ENCODE measurements around the gene CCDC110. TPM values are rescaled to one million over a fixed set of nuclear protein-coding genes. Genes with fewer than 3 reads are reported as not detected.

CCDC110 gene
- polyA plus RNA-seq, 1 experiment: not detected

DNA sequence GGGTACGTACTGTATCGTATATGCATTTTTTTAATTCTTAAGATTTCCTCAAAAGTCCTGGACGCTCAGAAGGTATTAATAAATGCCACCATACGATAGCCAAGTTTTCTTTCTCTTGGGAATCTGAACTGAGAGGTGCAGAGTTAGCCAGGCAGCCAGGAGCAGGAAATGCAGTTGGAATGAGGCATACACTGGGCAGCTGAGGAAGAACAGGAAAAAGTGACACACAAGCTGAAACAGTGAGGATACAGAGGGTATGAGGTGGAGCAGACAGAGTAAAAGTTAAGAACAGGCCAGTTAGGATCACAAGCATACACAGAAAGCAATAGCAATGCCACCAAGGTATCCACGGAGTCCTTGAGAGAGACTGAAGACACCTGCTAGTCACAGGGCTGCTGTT, 59.1 kb downstream of the CCDC110 start:
- no peak for DNase-seq (ENCODE audit: low read depth)
- ChIA-PET CTCF (interaction anchor here (0.9 to 1.1 kb wide), 2 partner anchors 14 to 609 kb away, joined by 3 to 4 read pairs; a partner anchor contains a TSS), POLR2A (no interaction called here)
- H3K4me3 ChIP-seq (ENCODE audit: low read depth, low read length): no peak overlapping the region
- peaks cover 3% of the 10 kb centered on the region; the same call in 1 of the 2 replicates for H3K36me3 ChIP-seq (ENCODE audit: control insufficient read depth, insufficient read depth, low read length)
- TF ChIP-seq, protein P1, sequence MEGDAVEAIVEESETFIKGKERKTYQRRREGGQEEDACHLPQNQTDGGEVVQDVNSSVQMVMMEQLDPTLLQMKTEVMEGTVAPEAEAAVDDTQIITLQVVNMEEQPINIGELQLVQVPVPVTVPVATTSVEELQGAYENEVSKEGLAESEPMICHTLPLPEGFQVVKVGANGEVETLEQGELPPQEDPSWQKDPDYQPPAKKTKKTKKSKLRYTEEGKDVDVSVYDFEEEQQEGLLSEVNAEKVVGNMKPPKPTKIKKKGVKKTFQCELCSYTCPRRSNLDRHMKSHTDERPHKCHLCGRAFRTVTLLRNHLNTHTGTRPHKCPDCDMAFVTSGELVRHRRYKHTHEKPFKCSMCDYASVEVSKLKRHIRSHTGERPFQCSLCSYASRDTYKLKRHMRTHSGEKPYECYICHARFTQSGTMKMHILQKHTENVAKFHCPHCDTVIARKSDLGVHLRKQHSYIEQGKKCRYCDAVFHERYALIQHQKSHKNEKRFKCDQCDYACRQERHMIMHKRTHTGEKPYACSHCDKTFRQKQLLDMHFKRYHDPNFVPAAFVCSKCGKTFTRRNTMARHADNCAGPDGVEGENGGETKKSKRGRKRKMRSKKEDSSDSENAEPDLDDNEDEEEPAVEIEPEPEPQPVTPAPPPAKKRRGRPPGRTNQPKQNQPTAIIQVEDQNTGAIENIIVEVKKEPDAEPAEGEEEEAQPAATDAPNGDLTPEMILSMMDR (IDR thresholded peaks at IDR 0.05; ENCODE audit: insufficient read depth, low read depth, low read length): no peak
- no peaks in the 10 kb centered on the region for H3K27me3 ChIP-seq (ENCODE audit: control insufficient read depth, insufficient read depth, low read length)

DNA sequence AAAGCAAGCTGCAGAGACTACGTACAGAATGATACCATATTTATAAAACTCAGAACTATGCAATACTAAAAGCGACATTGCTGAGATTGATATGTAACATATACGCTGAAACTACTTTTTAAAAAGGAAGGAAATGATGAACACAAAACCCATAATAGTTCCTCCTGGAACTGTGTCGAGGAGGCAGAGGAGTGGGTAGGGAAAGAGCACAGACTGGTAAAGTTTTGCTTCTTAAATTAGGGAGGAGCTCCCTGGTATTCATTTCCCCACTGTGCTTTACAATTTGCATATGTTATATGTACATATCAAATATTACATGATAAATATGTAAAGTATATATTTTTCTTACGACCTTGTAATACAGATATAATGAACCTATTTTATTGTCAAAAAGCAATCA, 59.7 kb downstream of the CCDC110 start:
- TF ChIP-seq, protein P1 (IDR thresholded peaks at IDR 0.05; ENCODE audit: insufficient read depth, low read depth, low read length): no peak
- H3K27me3 ChIP-seq (ENCODE audit: control insufficient read depth, insufficient read depth, low read length): no peaks in the 10 kb centered on the region
- no peak for DNase-seq (ENCODE audit: low read depth)
- ChIA-PET CTCF (interaction anchor here (1.1 kb wide), 1 partner anchor 15 kb away, joined by 3 read pairs; a partner anchor contains a TSS), POLR2A (no interaction called here)
- peaks cover 2% of the 10 kb centered on the region; the same call in 1 of the 2 replicates for H3K36me3 ChIP-seq (ENCODE audit: control insufficient read depth, insufficient read depth, low read length)
- no peak overlapping the region for H3K4me3 ChIP-seq (ENCODE audit: low read depth, low read length)

DNA sequence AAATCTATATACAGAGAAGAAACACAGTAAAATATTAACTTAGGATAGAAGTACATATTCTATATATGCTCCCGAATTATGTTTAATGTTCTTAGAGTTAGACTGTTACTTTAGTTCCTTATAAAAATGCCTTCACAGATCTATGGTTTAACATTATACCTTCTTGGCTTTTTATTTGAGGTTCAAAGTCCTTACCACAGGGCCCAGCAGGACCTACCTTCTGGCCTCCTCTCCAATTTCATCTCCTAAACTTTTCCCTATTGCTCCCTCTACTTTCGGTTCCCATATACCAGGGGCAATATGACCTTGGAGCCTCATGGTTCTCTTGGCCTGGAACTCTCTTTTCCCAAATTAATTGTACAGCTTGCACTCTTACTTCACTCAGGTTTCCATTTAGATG, 63.1 kb downstream of the CCDC110 start:
- Histone ChIP-seq H3K27me3 (ENCODE audit: control insufficient read depth, insufficient read depth, low read length) (no peaks in the 10 kb centered on the region), H3K36me3 (ENCODE audit: control insufficient read depth, insufficient read depth, low read length) (peaks cover 2% of the 10 kb centered on the region; the same call in 1 of the 2 replicates), H3K4me3 (ENCODE audit: low read depth, low read length) (no peak overlapping the region)
- TF ChIP-seq, protein P1 (IDR thresholded peaks at IDR 0.05; ENCODE audit: insufficient read depth, low read depth, low read length): no peak
- CTCF ChIA-PET: no interaction called here
- no peak for DNase-seq (ENCODE audit: low read depth)
- POLR2A ChIA-PET: no interaction called here

GRCh38 chr4:185405296-185405999, 66.1 kb downstream of the CCDC110 start:
- no peaks in the 10 kb centered on the region for H3K27me3 ChIP-seq (ENCODE audit: control insufficient read depth, insufficient read depth, low read length)
- TF ChIP-seq, protein P1 (IDR thresholded peaks at IDR 0.05; ENCODE audit: insufficient read depth, low read depth, low read length): no peak
- POLR2A ChIA-PET: interaction anchor here (0.6 kb wide), 2 partner anchors 206 to 663 kb away, joined by 3 read pairs; partner anchors contain the start of gene TLR3
- no peak for DNase-seq (ENCODE audit: low read depth)
- no peak overlapping the region for H3K4me3 ChIP-seq (ENCODE audit: low read depth, low read length)
- CTCF ChIA-PET: interaction anchor here (0.9 to 1.3 kb wide), 2 partner anchors 9 to 10 kb away, joined by 4 read pairs; partner anchors contain the start of gene ANKRD37
- peaks cover 6% of the 10 kb centered on the region for H3K36me3 ChIP-seq (ENCODE audit: control insufficient read depth, insufficient read depth, low read length)

GRCh38 chr4:185404031-185404430, 67.5 kb downstream of the CCDC110 start:
- no peak for DNase-seq (ENCODE audit: low read depth)
- peaks cover 6% of the 10 kb centered on the region for H3K36me3 ChIP-seq (ENCODE audit: control insufficient read depth, insufficient read depth, low read length)
- no peak overlapping the region for H3K4me3 ChIP-seq (ENCODE audit: low read depth, low read length)
- ChIA-PET POLR2A (no interaction called here), CTCF (interaction anchor here (0.6 kb wide), 1 partner anchor 192 kb away, joined by 5 read pairs; no protein-coding TSS in a partner anchor)
- TF ChIP-seq, protein P1 (IDR thresholded peaks at IDR 0.05; ENCODE audit: insufficient read depth, low read depth, low read length): no peak
- no peaks in the 10 kb centered on the region for H3K27me3 ChIP-seq (ENCODE audit: control insufficient read depth, insufficient read depth, low read length)
